Caco-2 (cell line): ENCODE measurements around the gene OR6C75. TPM values are rescaled to one million over a fixed set of nuclear protein-coding genes. Genes with fewer than 3 reads are reported as not detected.
"Not testable (repeated sequence)": the region's sequence is repeated elsewhere in the genome, so short reads cannot be mapped to it uniquely, and the experiment has no call there.

Experiments used
- BruUV-seq: library from RNA; stranded (reverse); fragments of 400-500 nt; replicated peaks from 2 replicates; lab custom pipeline; 2021; lab: Mats Ljungman, UMichigan
- CTCF ChIA-PET: fragments of 300-600 bp; sonication (Branson Sonifier 250); formaldehyde crosslinking; loops from one replicate; lab custom pipeline; 2022; ENCODE audit warnings: antibody characterized with exemption; lab: Charles Lee
- POLR2A ChIA-PET: fragments of 300-600 bp; sonication (Branson Sonifier 250); formaldehyde crosslinking; loops from one replicate; lab custom pipeline; 2022; ENCODE audit warnings: antibody characterized with exemption; lab: Charles Lee
- DNase-seq, 2 experiments: peaks; one replicate each; pipeline versions ENCODE4 v3.0.0 to v3.0.0-alpha.2; 2020 to 2022
- H3K27me3 ChIP-seq: replicated peaks from 2 replicates; pipeline ENCODE4 v1.6.0; 2011; ENCODE audit warnings: low read length; ENCODE audit not compliant: control insufficient read depth, insufficient read depth
- H3K36me3 ChIP-seq: 2 replicates; pipeline ENCODE4 v1.5.1; 2011; ENCODE audit warnings: low read length; ENCODE audit not compliant: control insufficient read depth, insufficient read depth
- H3K4me1 ChIP-seq: fragments of 250-450 bp; sonication (Bioruptor Pico); 2 replicates; pipeline ENCODE4 v1.5.1; 2020; ENCODE audit warnings: mild to moderate bottlenecking
- H3K4me3 ChIP-seq: 2 replicates; pipeline ENCODE4 v1.5.1; 2011; ENCODE audit warnings: low read depth, mild to moderate bottlenecking, control low read depth, low read length
- H3K9me3 ChIP-seq: fragments of 250-450 bp; sonication (Bioruptor Pico); 2 replicates; pipeline ENCODE4 v1.5.1; 2020; ENCODE audit warnings: mild to moderate bottlenecking, moderate library complexity
- H3K27ac Mint-ChIP-seq: one replicate; pipeline ENCODE4 v1.8.0; 2022; ENCODE audit warnings: mixed read lengths; ENCODE audit not compliant: unreplicated experiment
- H3K27me3 Mint-ChIP-seq: one replicate; pipeline ENCODE4 v1.8.0; 2022; ENCODE audit warnings: mixed read lengths; ENCODE audit not compliant: insufficient read depth, unreplicated experiment
- H3K36me3 Mint-ChIP-seq: one replicate; pipeline ENCODE4 v1.8.0; 2022; ENCODE audit warnings: mild to moderate bottlenecking, mixed read lengths; ENCODE audit not compliant: insufficient read depth, unreplicated experiment
- H3K4me1 Mint-ChIP-seq: one replicate; pipeline ENCODE4 v1.8.0; 2022; ENCODE audit warnings: low read depth, mixed read lengths; ENCODE audit not compliant: unreplicated experiment
- H3K4me3 Mint-ChIP-seq: one replicate; pipeline ENCODE4 v1.8.0; 2022; ENCODE audit warnings: mild to moderate bottlenecking, moderate library complexity, mixed read lengths; ENCODE audit not compliant: unreplicated experiment
- H3K9me3 Mint-ChIP-seq: one replicate; pipeline ENCODE4 v1.8.0; 2022; ENCODE audit warnings: mixed read lengths; ENCODE audit not compliant: unreplicated experiment
- CTCF ChIP-seq, 2 experiments: fragments of 200-600 bp in 1 of 2; IDR thresholded peaks; 1 replicate in 1 of 2; 2 replicates in 1 of 2; pipeline versions ENCODE4 v1.5.1 to v1.8.0; 2011 to 2022; ENCODE audit warnings: antibody characterized with exemption in 1 of 2, control low read depth in 1 of 2, inconsistent platforms in 1 of 2, low read depth in 1 of 2, low read length in 1 of 2, mild to moderate bottlenecking in 1 of 2, moderate library complexity in 1 of 2; ENCODE audit not compliant: insufficient read depth in 1 of 2, severe bottlenecking in 1 of 2, unreplicated experiment in 1 of 2
- intact Hi-C: fragments of 100-400 bp; cut with micrococcal nuclease; formaldehyde crosslinking; loops from one replicate; pipeline ENCODE4 v1.10.0; 2022; ENCODE audit not compliant: unreplicated experiment
- total RNA-seq: library from RNA; stranded (reverse); gene quantifications from 2 replicates; pipeline ENCODE4 v1.2.3, GENCODE V29; 2022

OR6C75 gene
- total RNA-seq, 1 experiment from 2014 or later: not detected

- H3K36me3 ChIP-seq: no peaks in the 10 kb centered on the region
- Mint-ChIP-seq H3K4me1 (no peaks in the 10 kb centered on the region), H3K27me3 (no peaks in the 10 kb centered on the region), H3K4me3 (no peak overlapping the region), H3K36me3 (no peaks in the 10 kb centered on the region), H3K9me3 (no peaks in the 10 kb centered on the region), H3K27ac (no peak overlapping the region)
- intact Hi-C loops: no loop called here
- ChIA-PET CTCF (no interaction called here), POLR2A (no interaction called here)
- H3K4me1 ChIP-seq: no peaks in the 10 kb centered on the region
- TF ChIP-seq CTCF (IDR thresholded peaks at IDR 0.05; ENCODE audit: insufficient read depth in 1 of 2, low read depth in 1 of 2, low read length in 1 of 2, severe bottlenecking in 1 of 2, unreplicated experiment in 1 of 2): no peak
- no TSS peak for BruUV-seq
- DNase-seq: no peak
- no peaks in the 10 kb centered on the region for H3K9me3 ChIP-seq
- no peak overlapping the region for H3K4me3 ChIP-seq
- no peaks in the 10 kb centered on the region for H3K27me3 ChIP-seq
These were observed 33.6 kb downstream of the OR6C75 start for GRCh38 chr12:55396326-55396725.

GRCh38 chr12:55400229-55400628 is 37.5 kb downstream of the OR6C75 start, which contains the start of gene OR6C65:
OR6C65 (plus strand) TSS chr12:55400529; CDS start chr12:55400529, 0 bp downstream.
- ChIA-PET POLR2A (no interaction called here), CTCF (no interaction called here)
- Histone ChIP-seq H3K36me3 (no peaks in the 10 kb centered on the region), H3K27me3 (no peaks in the 10 kb centered on the region), H3K9me3 (no peaks in the 10 kb centered on the region), H3K4me3 (no peak within 1 kb of the TSS), H3K4me1 (no peaks in the 10 kb centered on the region)
- intact Hi-C loops: no loop called here
- Mint-ChIP-seq H3K27me3 (no peaks in the 10 kb centered on the region), H3K9me3 (no peaks in the 10 kb centered on the region), H3K36me3 (no peaks in the 10 kb centered on the region), H3K4me1 (no peaks in the 10 kb centered on the region), H3K27ac (no peak within 1 kb of the TSS), H3K4me3 (no peak within 1 kb of the TSS)
- BruUV-seq: no TSS peak
- TF ChIP-seq CTCF (IDR thresholded peaks at IDR 0.05; ENCODE audit: insufficient read depth in 1 of 2, low read depth in 1 of 2, low read length in 1 of 2, severe bottlenecking in 1 of 2, unreplicated experiment in 1 of 2): no peak
- no peak for DNase-seq

GRCh38 chr12:55407866-55408265 is 45.1 kb downstream of the OR6C75 start:
- no peak overlapping the region for H3K27ac Mint-ChIP-seq
- no peaks in the 10 kb centered on the region for H3K27me3 ChIP-seq
- H3K9me3 Mint-ChIP-seq: no peaks in the 10 kb centered on the region
- no peaks in the 10 kb centered on the region for H3K36me3 ChIP-seq
- no peaks in the 10 kb centered on the region for H3K27me3 Mint-ChIP-seq
- H3K4me1 ChIP-seq: no peaks in the 10 kb centered on the region
- H3K4me3 ChIP-seq: no peak overlapping the region
- TF ChIP-seq CTCF (IDR thresholded peaks at IDR 0.05; ENCODE audit: insufficient read depth in 1 of 2, low read depth in 1 of 2, low read length in 1 of 2, severe bottlenecking in 1 of 2, unreplicated experiment in 1 of 2): no peak
- POLR2A ChIA-PET: no interaction called here
- H3K9me3 ChIP-seq: no peaks in the 10 kb centered on the region
- BruUV-seq: no TSS peak
- intact Hi-C loops: no loop called here
- no peak overlapping the region for H3K4me3 Mint-ChIP-seq
- H3K4me1 Mint-ChIP-seq: no peaks in the 10 kb centered on the region
- H3K36me3 Mint-ChIP-seq: no peaks in the 10 kb centered on the region
- CTCF ChIA-PET: no interaction called here
- DNase-seq: no peak

GRCh38 chr12:55409133-55409532 is 46.4 kb downstream of the OR6C75 start:
- H3K36me3 ChIP-seq, POLR2A ChIA-PET, H3K36me3 Mint-ChIP-seq, H3K9me3 ChIP-seq, H3K27me3 Mint-ChIP-seq, H3K27ac Mint-ChIP-seq, intact Hi-C loops, BruUV-seq, CTCF ChIA-PET, H3K4me3 ChIP-seq, DNase-seq, H3K27me3 ChIP-seq, H3K9me3 Mint-ChIP-seq, H3K4me1 ChIP-seq, H3K4me1 Mint-ChIP-seq, H3K4me3 Mint-ChIP-seq: not testable (repeated sequence)

- BruUV-seq, H3K36me3 Mint-ChIP-seq, H3K27me3 ChIP-seq, intact Hi-C loops, H3K27ac Mint-ChIP-seq, H3K36me3 ChIP-seq, CTCF ChIA-PET, H3K4me1 ChIP-seq, H3K4me3 ChIP-seq, H3K9me3 Mint-ChIP-seq, DNase-seq, H3K4me3 Mint-ChIP-seq, POLR2A ChIA-PET, H3K9me3 ChIP-seq, H3K27me3 Mint-ChIP-seq, H3K4me1 Mint-ChIP-seq: not testable (repeated sequence)
These were observed 49.4 kb downstream of the OR6C75 start for GRCh38 chr12:55412138-55412537.
